IMR-90 (cell line): Measurements from ENCODE around the gene CTCFL. TPM values are rescaled to one million over a fixed set of nuclear protein-coding genes. Genes with fewer than 3 reads are reported as not detected.

Experiments
- ATAC-seq: fragments of 200-7000 bp; cut with Tn5 transposase; 2 replicates; pipeline ENCODE4 v1.9.1; 2020; ENCODE audit warnings: low read depth, mild to moderate bottlenecking, moderate library complexity
- BruUV-seq: library from RNA; stranded (reverse); fragments of 400-500 nt; replicated peaks from 2 replicates; lab custom pipeline; 2021; lab: Mats Ljungman, UMichigan
- CTCF ChIA-PET: fragments of 300-600 bp; formaldehyde crosslinking; extraction: SDS; loops from one replicate; lab custom pipeline; 2021; ENCODE audit warnings: antibody characterized with exemption; lab: Yijun Ruan, JAX
- POLR2A ChIA-PET: fragments of 300-600 bp; sonication (Branson Sonifier 250); formaldehyde crosslinking; loops from one replicate; lab custom pipeline; 2022; ENCODE audit warnings: antibody characterized with exemption; ENCODE audit not compliant: unreplicated experiment; lab: Charles Lee
- DNase-seq: peaks from one replicate; pipeline ENCODE4 v3.0.0; 2013
- H2AFZ ChIP-seq: replicated peaks from 2 replicates; pipeline ENCODE3; 2013; ENCODE audit warnings: low read length, mild to moderate bottlenecking; ENCODE audit not compliant: poor library complexity
- H2AK5ac ChIP-seq: 2 replicates; pipeline ENCODE4 v1.6.1; 2013; ENCODE audit warnings: low read depth, low read length, inconsistent platforms
- H2AK9ac ChIP-seq: replicated peaks from 2 replicates; pipeline ENCODE3; 2013; ENCODE audit warnings: mild to moderate bottlenecking, low read depth, low read length, moderate library complexity; ENCODE audit not compliant: poor library complexity
- H2BK120ac ChIP-seq: 2 replicates; pipeline ENCODE4 v1.6.1; 2013; ENCODE audit warnings: low read depth, low read length, inconsistent platforms
- H2BK15ac ChIP-seq: 3 replicates; pipeline ENCODE4 v1.6.1; 2013; ENCODE audit warnings: low read depth, low read length, inconsistent platforms
- H2BK20ac ChIP-seq: 2 replicates; pipeline ENCODE4 v1.6.1; 2013; ENCODE audit warnings: low read depth, mild to moderate bottlenecking, inconsistent platforms, low read length, moderate library complexity
- H2BK5ac ChIP-seq: 2 replicates; pipeline ENCODE4 v1.6.1; 2013; ENCODE audit warnings: mild to moderate bottlenecking, low read depth, low read length, inconsistent platforms; ENCODE audit not compliant: poor library complexity, severe bottlenecking
- H3K14ac ChIP-seq: replicated peaks from 2 replicates; pipeline ENCODE4 v1.6.1; 2013; ENCODE audit warnings: low read depth, low read length, inconsistent platforms
- H3K18ac ChIP-seq: 2 replicates; pipeline ENCODE4 v1.6.1; 2013; ENCODE audit warnings: low read depth, low read length, control low read depth
- H3K23ac ChIP-seq: 2 replicates; pipeline ENCODE4 v1.6.1; 2013; ENCODE audit warnings: low read depth, low read length, inconsistent platforms
- H3K27ac ChIP-seq: 2 replicates; pipeline ENCODE4 v1.5.1; 2013; ENCODE audit warnings: mild to moderate bottlenecking, control low read depth, low read length; ENCODE audit not compliant: insufficient read depth
- H3K27me3 ChIP-seq: 2 replicates; pipeline ENCODE4 v1.6.1; 2013; ENCODE audit warnings: low read length; ENCODE audit not compliant: control insufficient read depth, insufficient read depth
- H3K36me3 ChIP-seq: 2 replicates; pipeline ENCODE4 v1.6.1; 2013; ENCODE audit warnings: low read length, mixed read lengths; ENCODE audit not compliant: control insufficient read depth, insufficient read depth
- H3K4ac ChIP-seq: 2 replicates; pipeline ENCODE4 v1.6.1; 2013; ENCODE audit warnings: low read depth, low read length, inconsistent platforms
- H3K4me1 ChIP-seq: 2 replicates; pipeline ENCODE4 v1.6.1; 2013; ENCODE audit warnings: low read length, mixed read lengths; ENCODE audit not compliant: control insufficient read depth, insufficient read depth
- H3K4me2 ChIP-seq: 2 replicates; pipeline ENCODE4 v1.6.1; 2013; ENCODE audit warnings: low read depth, mild to moderate bottlenecking, control low read depth, low read length, moderate library complexity
- H3K4me3 ChIP-seq: 2 replicates; pipeline ENCODE4 v1.5.1; 2013; ENCODE audit warnings: low read depth, mild to moderate bottlenecking, control low read depth, low read length, moderate library complexity; ENCODE audit not compliant: insufficient read depth
- H3K56ac ChIP-seq: 2 replicates; pipeline ENCODE4 v1.6.1; 2013; ENCODE audit warnings: low read length, inconsistent platforms; ENCODE audit not compliant: insufficient read depth; ENCODE audit errors: extremely low read depth
- H3K79me1 ChIP-seq, 2 experiments: 2 replicates each; pipeline ENCODE4 v1.6.1; 2013; ENCODE audit warnings: low read length in 2 of 2, inconsistent platforms in 1 of 2, low read depth in 1 of 2
- H3K9ac ChIP-seq: 2 replicates; pipeline ENCODE4 v1.6.1; 2013; ENCODE audit warnings: low read depth, low read length, control low read depth
- H3K9me1 ChIP-seq: 2 replicates; pipeline ENCODE4 v1.6.1; 2013; ENCODE audit warnings: low read length, inconsistent platforms; ENCODE audit not compliant: insufficient read depth
- H3K9me3 ChIP-seq: 2 replicates; pipeline ENCODE4 v1.6.1; 2013; ENCODE audit warnings: low read length; ENCODE audit not compliant: control insufficient read depth, insufficient read depth
- H4K20me1 ChIP-seq: 2 replicates; pipeline ENCODE4 v1.6.1; 2013; ENCODE audit warnings: low read length, inconsistent platforms; ENCODE audit not compliant: insufficient read depth
- H4K5ac ChIP-seq: 2 replicates; pipeline ENCODE4 v1.6.1; 2013; ENCODE audit warnings: mild to moderate bottlenecking, low read depth, low read length, control low read depth
- H4K8ac ChIP-seq, 2 experiments: 2 replicates each; pipeline ENCODE4 v1.6.1; 2013; ENCODE audit warnings: low read depth in 2 of 2, low read length in 2 of 2, control low read depth in 1 of 2, inconsistent platforms in 1 of 2
- H4K91ac ChIP-seq: 2 replicates; pipeline ENCODE4 v1.6.1; 2013; ENCODE audit warnings: low read depth, low read length, inconsistent platforms; ENCODE audit not compliant: insufficient read depth
- BHLHE40 ChIP-seq: fragments of 150-350 bp; IDR thresholded peaks from 2 replicates; pipeline ENCODE4 v1.6.1; 2016; ENCODE audit warnings: mild to moderate bottlenecking, low read depth, low read length
- CEBPB ChIP-seq: IDR thresholded peaks from 2 replicates; pipeline ENCODE4 v1.6.1; 2012; ENCODE audit warnings: low read depth, low read length, improper control_type of control experiment
- RAD21 ChIP-seq: IDR thresholded peaks from 2 replicates; pipeline ENCODE4 v1.6.1; 2012; ENCODE audit warnings: low read length, improper control_type of control experiment
- USF2 ChIP-seq: fragments of 150-350 bp; IDR thresholded peaks from 2 replicates; pipeline ENCODE4 v1.6.1; 2017; ENCODE audit warnings: mild to moderate bottlenecking, antibody characterized with exemption, low read length, low read depth
- WGBS, 2 experiments: methylation state at CpG; one replicate each; pipeline versions ENCODE4 v1.1.5 to v1.1.7; 2013; ENCODE audit warnings: missing lambda C conversion rate in 2 of 2; ENCODE audit not compliant: insufficient read length in 1 of 2; ENCODE audit errors: extremely low coverage in 2 of 2; 5-methylcytosine and 5-hydroxymethylcytosine counted together
- dilution Hi-C: fragments of 300-500 bp; cut with HindIII; formaldehyde crosslinking; loops from one replicate; pipeline ENCODE4 v1.14.3; 2018; ENCODE audit warnings: low sequenced_read_pairs; ENCODE audit not compliant: unreplicated experiment
- in situ Hi-C: fragments of 300-500 bp; cut with MboI; formaldehyde crosslinking; loops from 3 replicates; pipeline ENCODE4 v1.14.3; 2019; ENCODE audit warnings: low sequenced_read_pairs, inconsistent platforms, mixed read lengths
- intact Hi-C: fragments of 100-400 bp; cut with micrococcal nuclease; formaldehyde crosslinking; loops from 2 replicates; pipeline ENCODE4 v1.10.0; 2022
- polyA plus RNA-seq, 3 experiments: library from polyadenylated mRNA; depleted of rRNA; stranded (reverse); fragments of >200 nt; gene quantifications; 2 replicates each; pipeline ENCODE4 v1.2.3, GENCODE V29; 2012; ENCODE audit warnings: low replicate concordance in 1 of 3
- total RNA-seq: library from RNA; depleted of rRNA; stranded (reverse); fragments of >200 nt; gene quantifications from 2 replicates; pipeline ENCODE4 v1.2.3, GENCODE V29; 2012

CTCFL gene
- total and polyA plus RNA-seq, 2 of the 4 experiments (the other 2 are of a cell fraction), result not detected

GRCh38 chr20:57467742-57468141 is 57.2 kb downstream of the CTCFL start:
- no peak for TF ChIP-seq BHLHE40
- TF ChIP-seq USF2, result no peak
- TF ChIP-seq RAD21, result no peak
- no peak for TF ChIP-seq CEBPB

More at GRCh38 chr20:57467742-57468141, 57.2 kb downstream of the CTCFL start:
- Histone ChIP-seq H3K9ac (no peak overlapping the region), H3K9me1 (no peaks in the 10 kb centered on the region), H3K27me3 (peaks cover 22% of the 10 kb centered on the region), H2AK5ac (no peak overlapping the region), H2AFZ (peak overlapping the region; percentile 21), H3K9me3 (no peaks in the 10 kb centered on the region), H3K23ac (no peak overlapping the region), H3K4me1 (no peaks in the 10 kb centered on the region), H2BK20ac (no peak overlapping the region), H2AK9ac (no peak overlapping the region), H2BK120ac (no peak overlapping the region), H3K4me2 (no peak overlapping the region), H3K4me3 (no peak overlapping the region), H4K20me1 (no peaks in the 10 kb centered on the region), H3K27ac (no peak overlapping the region), H2BK5ac (no peak overlapping the region), H3K79me1 (no peaks in the 10 kb centered on the region), H4K91ac (no peak overlapping the region), H3K56ac (no peak overlapping the region), H4K8ac (no peak overlapping the region), H4K5ac (no peak overlapping the region), H3K14ac (no peak overlapping the region), H3K36me3 (no peaks in the 10 kb centered on the region), H3K18ac (no peak overlapping the region), H3K4ac (no peak overlapping the region), H2BK15ac (no peak overlapping the region)
- ChIA-PET POLR2A (no interaction called here), CTCF (no interaction called here)
- dilution Hi-C loops (no loop called here), intact Hi-C loops (no loop called here), in situ Hi-C loops (no loop called here)
- DNase-seq (no peak), ATAC-seq (no peak)
- no TSS peak for BruUV-seq
- WGBS, 2 experiments, result 25% methylated on average over 2 of the region's 6 CpGs; no CpG with 5 or more reads in 1 of the 2 experiments
